Measurements from ENCODE around the gene ADRA1B.

Gene ADRA1B

DNA sequence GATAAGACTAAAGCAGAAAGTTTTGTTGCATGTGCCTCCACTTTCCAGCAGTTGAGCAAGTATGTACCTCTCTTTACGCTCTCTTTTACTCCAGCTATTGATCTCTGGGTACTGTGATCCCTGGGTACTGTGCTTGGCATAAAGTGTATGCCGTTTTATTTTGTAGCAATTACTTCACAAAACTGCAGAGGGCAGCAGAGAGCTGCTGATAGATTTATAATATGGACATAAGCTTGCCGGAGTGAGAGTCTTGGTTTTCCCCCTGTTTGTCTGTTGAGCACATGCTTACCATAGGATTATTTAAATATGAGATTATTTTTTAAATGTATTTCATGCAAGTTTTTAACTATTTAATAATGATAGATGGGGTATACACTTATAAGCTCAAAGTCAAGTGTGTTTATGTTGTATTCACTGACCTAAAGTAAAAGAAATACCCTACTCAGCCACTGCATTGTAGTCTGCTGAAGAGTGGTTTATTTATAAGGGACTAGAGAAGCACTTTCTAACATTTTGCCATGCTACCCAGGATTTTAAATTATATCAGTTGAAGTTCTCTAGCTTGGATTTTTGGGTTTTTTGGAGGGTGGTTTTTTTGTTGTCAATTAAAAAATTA, 105.7 kb downstream of the ADRA1B start:
- DNase-seq, result peak; percentile 66
